Measurements from ENCODE around the gene VPS35L.

VPS35L gene

GRCh38 chr16:19704321-19705145, 149.0 kb downstream of the VPS35L start:
- no peak overlapping the region for H3K27ac ChIP-seq (ENCODE audit: low read length)
- no peaks in the 10 kb centered on the region for H3K27me3 ChIP-seq (ENCODE audit: control insufficient read depth in 1 of 2, insufficient read depth in 2 of 2, low read length in 2 of 2)
- peaks cover 21 to 43% of the 10 kb centered on the region in 2 donors for H3K36me3 ChIP-seq (ENCODE audit: control insufficient read depth in 2 of 2, insufficient read depth in 2 of 2, low read length in 2 of 2)
- H3K9me3 ChIP-seq (ENCODE audit: control insufficient read depth in 2 of 2, low read length in 2 of 2), result no peaks in the 10 kb centered on the region
- H3K9ac ChIP-seq (ENCODE audit: low read length in 2 of 2), result no peak overlapping the region
- H3K4me1 ChIP-seq (ENCODE audit: control insufficient read depth, insufficient read depth, low read length), result peaks cover 5% of the 10 kb centered on the region
- H3K4me3 ChIP-seq (ENCODE audit: low read length in 2 of 2), result no peak overlapping the region

GRCh38 chr16:19705146-19705501, 149.6 kb downstream of the VPS35L start:
- peaks cover 5% of the 10 kb centered on the region for H3K4me1 ChIP-seq (ENCODE audit: control insufficient read depth, insufficient read depth, low read length)
- no peak overlapping the region for H3K4me3 ChIP-seq (ENCODE audit: low read length in 2 of 2)
- no peak overlapping the region for H3K27ac ChIP-seq (ENCODE audit: low read length)
- H3K9ac ChIP-seq (ENCODE audit: low read length in 2 of 2), result no peak overlapping the region
- H3K36me3 ChIP-seq (ENCODE audit: control insufficient read depth in 2 of 2, insufficient read depth in 2 of 2, low read length in 2 of 2), result peaks cover 20 to 47% of the 10 kb centered on the region in 2 donors
- H3K9me3 ChIP-seq (ENCODE audit: control insufficient read depth in 2 of 2, low read length in 2 of 2), result no peaks in the 10 kb centered on the region
- no peaks in the 10 kb centered on the region for H3K27me3 ChIP-seq (ENCODE audit: control insufficient read depth in 1 of 2, insufficient read depth in 2 of 2, low read length in 2 of 2)

GRCh38 chr16:19705843-19706242, 150.3 kb downstream of the VPS35L start:
- Histone ChIP-seq H3K36me3 (ENCODE audit: control insufficient read depth in 2 of 2, insufficient read depth in 2 of 2, low read length in 2 of 2) (peaks cover 20 to 49% of the 10 kb centered on the region in 2 donors), H3K9ac (ENCODE audit: low read length in 2 of 2) (no peak overlapping the region), H3K4me1 (ENCODE audit: control insufficient read depth, insufficient read depth, low read length) (peaks cover 3% of the 10 kb centered on the region), H3K27me3 (ENCODE audit: control insufficient read depth in 1 of 2, insufficient read depth in 2 of 2, low read length in 2 of 2) (no peaks in the 10 kb centered on the region), H3K9me3 (ENCODE audit: control insufficient read depth in 2 of 2, low read length in 2 of 2) (no peaks in the 10 kb centered on the region), H3K4me3 (ENCODE audit: low read length in 2 of 2) (no peak overlapping the region), H3K27ac (ENCODE audit: low read length) (no peak overlapping the region)

- H3K27ac ChIP-seq (ENCODE audit: low read length), result no peak overlapping the region
These were observed 151.3 kb downstream of the VPS35L start for GRCh38 chr16:19706846-19707245.

GRCh38 chr16:19707569-19708295, 152.2 kb downstream of the VPS35L start:
- H3K9me3 ChIP-seq (ENCODE audit: control insufficient read depth in 2 of 2, low read length in 2 of 2), result no peaks in the 10 kb centered on the region
- no peak overlapping the region for H3K27ac ChIP-seq (ENCODE audit: low read length)
- H3K4me3 ChIP-seq (ENCODE audit: low read length in 2 of 2), result no peak overlapping the region
- H3K36me3 ChIP-seq (ENCODE audit: control insufficient read depth in 2 of 2, insufficient read depth in 2 of 2, low read length in 2 of 2), result peaks cover 23 to 56% of the 10 kb centered on the region in 2 donors
- no peaks in the 10 kb centered on the region for H3K27me3 ChIP-seq (ENCODE audit: control insufficient read depth in 1 of 2, insufficient read depth in 2 of 2, low read length in 2 of 2)
- H3K4me1 ChIP-seq (ENCODE audit: control insufficient read depth, insufficient read depth, low read length), result peaks cover 3% of the 10 kb centered on the region
- H3K9ac ChIP-seq (ENCODE audit: low read length in 2 of 2), result no peak overlapping the region

More at GRCh38 chr16:19706846-19707245, 151.3 kb downstream of the VPS35L start:
- no peak overlapping the region for H3K4me3 ChIP-seq (ENCODE audit: low read length in 2 of 2)
- H3K36me3 ChIP-seq (ENCODE audit: control insufficient read depth in 2 of 2, insufficient read depth in 2 of 2, low read length in 2 of 2), result peaks cover 20 to 54% of the 10 kb centered on the region in 2 donors
- no peak overlapping the region for H3K9ac ChIP-seq (ENCODE audit: low read length in 2 of 2)
- H3K4me1 ChIP-seq (ENCODE audit: control insufficient read depth, insufficient read depth, low read length), result peaks cover 3% of the 10 kb centered on the region
- H3K27me3 ChIP-seq (ENCODE audit: control insufficient read depth in 1 of 2, insufficient read depth in 2 of 2, low read length in 2 of 2), result no peaks in the 10 kb centered on the region
- no peaks in the 10 kb centered on the region for H3K9me3 ChIP-seq (ENCODE audit: control insufficient read depth in 2 of 2, low read length in 2 of 2)

GRCh38 chr16:19708296-19709205, 153.0 kb downstream of the VPS35L start:
- H3K4me3 ChIP-seq (ENCODE audit: low read length in 2 of 2), result no peak overlapping the region
- no peaks in the 10 kb centered on the region for H3K9me3 ChIP-seq (ENCODE audit: control insufficient read depth in 2 of 2, low read length in 2 of 2)
- H3K36me3 ChIP-seq (ENCODE audit: control insufficient read depth in 2 of 2, insufficient read depth in 2 of 2, low read length in 2 of 2), result peaks cover 20 to 48% of the 10 kb centered on the region in 2 donors
- H3K9ac ChIP-seq (ENCODE audit: low read length in 2 of 2), result no peak overlapping the region
- H3K4me1 ChIP-seq (ENCODE audit: control insufficient read depth, insufficient read depth, low read length), result peaks cover 3% of the 10 kb centered on the region
- no peaks in the 10 kb centered on the region for H3K27me3 ChIP-seq (ENCODE audit: control insufficient read depth in 1 of 2, insufficient read depth in 2 of 2, low read length in 2 of 2)
- no peak overlapping the region for H3K27ac ChIP-seq (ENCODE audit: low read length)

- H3K27me3 ChIP-seq (ENCODE audit: control insufficient read depth in 1 of 2, insufficient read depth in 2 of 2, low read length in 2 of 2), result no peaks in the 10 kb centered on the region
- no peak overlapping the region for H3K9ac ChIP-seq (ENCODE audit: low read length in 2 of 2)
- H3K9me3 ChIP-seq (ENCODE audit: control insufficient read depth in 2 of 2, low read length in 2 of 2), result no peaks in the 10 kb centered on the region
- H3K4me1 ChIP-seq (ENCODE audit: control insufficient read depth, insufficient read depth, low read length), result peaks cover 1% of the 10 kb centered on the region
- H3K27ac ChIP-seq (ENCODE audit: low read length), result no peak overlapping the region
- peaks cover 25 to 46% of the 10 kb centered on the region in 2 donors for H3K36me3 ChIP-seq (ENCODE audit: control insufficient read depth in 2 of 2, insufficient read depth in 2 of 2, low read length in 2 of 2)
- no peak overlapping the region for H3K4me3 ChIP-seq (ENCODE audit: low read length in 2 of 2)
These were observed 154.1 kb downstream of the VPS35L start for GRCh38 chr16:19709381-19710136.

- no peaks in the 10 kb centered on the region for H3K27me3 ChIP-seq (ENCODE audit: control insufficient read depth in 1 of 2, insufficient read depth in 2 of 2, low read length in 2 of 2)
- peaks cover 20 to 40% of the 10 kb centered on the region in 2 donors for H3K36me3 ChIP-seq (ENCODE audit: control insufficient read depth in 2 of 2, insufficient read depth in 2 of 2, low read length in 2 of 2)
- no peak overlapping the region for H3K4me3 ChIP-seq (ENCODE audit: low read length in 2 of 2)
- H3K9me3 ChIP-seq (ENCODE audit: control insufficient read depth in 2 of 2, low read length in 2 of 2), result no peaks in the 10 kb centered on the region
- no peak overlapping the region for H3K9ac ChIP-seq (ENCODE audit: low read length in 2 of 2)
- H3K27ac ChIP-seq (ENCODE audit: low read length), result no peak overlapping the region
- H3K4me1 ChIP-seq (ENCODE audit: control insufficient read depth, insufficient read depth, low read length), result no peaks in the 10 kb centered on the region
These were observed 154.8 kb downstream of the VPS35L start for GRCh38 chr16:19710191-19710908.

GRCh38 chr16:19710991-19711545, 155.6 kb downstream of the VPS35L start:
- Histone ChIP-seq H3K27ac (ENCODE audit: low read length) (no peak overlapping the region), H3K27me3 (ENCODE audit: control insufficient read depth in 1 of 2, insufficient read depth in 2 of 2, low read length in 2 of 2) (no peaks in the 10 kb centered on the region), H3K9ac (ENCODE audit: low read length in 2 of 2) (no peak overlapping the region), H3K4me3 (ENCODE audit: low read length in 2 of 2) (no peak overlapping the region), H3K9me3 (ENCODE audit: control insufficient read depth in 2 of 2, low read length in 2 of 2) (no peaks in the 10 kb centered on the region), H3K4me1 (ENCODE audit: control insufficient read depth, insufficient read depth, low read length) (no peaks in the 10 kb centered on the region), H3K36me3 (ENCODE audit: control insufficient read depth in 2 of 2, insufficient read depth in 2 of 2, low read length in 2 of 2) (peaks cover 14 to 34% of the 10 kb centered on the region in 2 donors)
